HG02623 (cell line): ENCODE measurements around the gene NME2.
A peak's percentile ranks its signal among the peaks of the same experiment; 100 is the strongest.
"Not testable (repeated sequence)": the region's sequence is repeated elsewhere in the genome, so short reads cannot be mapped to it uniquely, and the experiment has no call there.

Experiments used
- ATAC-seq: cut with Tn5 transposase; IDR thresholded peaks from one replicate; pipeline ENCODE4 v1.9.1; 2021; ENCODE audit warnings: moderate library complexity; ENCODE audit not compliant: unreplicated experiment

NME2 gene

DNA sequence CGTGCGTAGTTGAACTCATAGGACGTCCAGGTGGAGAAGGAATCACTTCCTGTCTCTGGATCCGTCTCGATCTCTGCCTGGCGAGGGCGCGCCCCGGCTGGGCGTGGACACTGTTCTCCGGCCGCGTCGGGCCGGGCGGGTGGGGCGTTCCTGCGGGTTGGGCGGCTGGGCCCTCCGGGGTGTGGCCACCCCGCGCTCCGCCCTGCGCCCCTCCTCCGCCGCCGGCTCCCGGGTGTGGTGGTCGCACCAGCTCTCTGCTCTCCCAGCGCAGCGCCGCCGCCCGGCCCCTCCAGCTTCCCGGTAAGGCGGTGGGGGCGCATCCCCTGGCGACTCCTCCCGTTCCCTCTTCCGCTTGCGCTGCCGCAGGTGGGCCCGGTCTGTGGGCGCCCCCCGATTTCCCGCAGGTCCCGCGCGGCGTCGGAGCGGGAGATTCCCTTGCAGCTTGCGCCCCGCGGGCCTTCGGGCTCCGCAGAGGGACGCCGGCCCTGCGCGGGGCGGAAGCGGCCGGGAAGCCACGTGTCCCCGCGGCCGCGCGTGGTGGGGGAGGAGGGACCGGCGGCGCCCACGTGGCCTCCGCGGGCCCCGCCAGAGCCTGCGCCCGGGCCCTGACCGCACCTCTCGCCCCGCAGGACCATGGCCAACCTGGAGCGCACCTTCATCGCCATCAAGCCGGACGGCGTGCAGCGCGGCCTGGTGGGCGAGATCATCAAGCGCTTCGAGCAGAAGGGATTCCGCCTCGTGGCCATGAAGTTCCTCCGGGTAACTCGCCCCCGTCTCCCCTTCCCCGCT lies at the start of gene NME2:
Gene NME2 (plus strand): TSS at position 214 of the 789 bp plus-strand sequence. CDS start 420 bp downstream, at position 634.
- peak; percentile 76 for ATAC-seq

DNA sequence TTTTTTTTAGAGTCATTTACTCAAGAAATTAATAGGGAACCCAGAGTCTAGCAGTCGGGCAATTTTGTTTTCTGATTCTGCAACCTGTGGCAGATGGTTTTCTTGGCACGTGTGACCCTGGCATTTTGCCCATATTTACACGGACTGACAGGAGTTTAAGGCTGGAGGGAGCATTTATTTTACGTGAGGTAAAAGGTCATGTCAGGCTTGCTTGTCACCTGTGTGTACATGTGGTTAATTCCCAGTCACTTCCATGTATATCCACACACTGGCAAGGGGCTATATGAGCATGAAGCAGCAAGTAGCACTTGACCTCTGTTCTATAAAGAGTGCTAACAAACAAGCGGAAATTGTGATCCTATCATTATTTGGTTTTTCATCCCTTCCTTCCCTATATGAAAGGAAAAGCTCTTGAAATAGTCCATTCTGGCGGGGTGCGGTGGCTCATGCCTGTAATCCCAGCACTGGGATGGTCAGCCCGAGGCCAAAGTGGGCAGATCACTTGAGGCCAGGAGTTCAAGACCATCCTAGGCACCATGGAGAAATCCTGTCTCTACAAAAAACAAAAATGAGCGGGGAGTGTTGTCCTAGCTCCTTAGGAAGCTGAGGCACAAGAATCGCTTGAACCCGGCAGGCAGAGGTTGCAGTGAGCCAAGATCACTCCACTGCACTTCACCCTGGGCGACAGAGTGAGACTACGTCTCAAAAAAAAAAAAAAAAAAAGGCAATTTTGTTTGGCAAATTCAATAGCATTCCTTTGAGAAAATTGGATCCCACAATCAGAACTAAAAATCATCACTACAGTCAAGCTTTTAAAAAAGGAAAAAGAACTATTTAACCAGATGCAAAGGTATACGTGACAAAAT lies 47.6 kb upstream of the NME2 start:
- ATAC-seq: no peak

DNA sequence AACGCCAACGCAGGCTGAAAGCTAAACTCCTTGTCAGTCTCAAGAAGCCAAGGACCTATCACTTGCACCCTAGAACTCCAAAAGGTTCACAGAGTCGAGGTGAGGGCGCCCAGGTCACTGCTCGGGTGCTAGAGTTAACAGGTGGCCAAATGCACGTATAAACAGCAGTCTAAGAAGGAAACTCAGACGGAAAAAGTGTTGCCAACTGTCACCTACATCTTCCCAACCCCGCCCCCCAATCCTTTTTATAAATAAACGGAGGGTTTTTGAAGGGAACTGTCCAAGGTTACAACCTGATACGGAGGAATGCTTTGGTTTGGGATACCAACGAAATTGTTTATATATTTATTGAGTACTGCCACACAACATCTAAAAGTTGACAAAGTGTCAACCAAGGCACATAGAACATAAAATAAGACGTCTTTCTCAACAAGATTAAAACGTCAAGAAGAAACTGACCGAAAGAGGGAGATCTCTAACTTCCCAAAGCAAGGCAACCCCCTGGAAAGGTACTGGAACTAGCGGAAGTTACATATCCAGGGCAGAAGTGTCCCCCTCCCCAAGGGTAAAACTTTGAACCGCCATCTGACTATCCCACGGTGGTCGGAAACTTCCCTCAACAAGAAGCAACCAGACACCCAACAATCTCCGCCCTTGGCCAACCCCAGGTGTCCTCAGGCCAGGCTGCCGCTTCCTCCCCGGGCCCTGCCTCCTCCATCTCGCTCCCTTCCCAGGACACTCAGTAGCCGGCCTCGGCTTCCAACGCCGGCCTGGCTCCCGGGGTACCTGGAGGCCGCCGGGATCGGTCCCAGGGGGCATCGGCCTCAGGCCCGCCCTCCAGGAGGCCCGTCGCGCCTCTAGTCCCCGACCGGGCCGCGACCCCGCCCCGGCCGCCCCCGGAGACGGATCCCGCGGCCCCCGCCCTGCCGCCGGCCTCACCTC lies 46.5 kb upstream of the NME2 start:
- peak; percentile 19 for ATAC-seq

DNA sequence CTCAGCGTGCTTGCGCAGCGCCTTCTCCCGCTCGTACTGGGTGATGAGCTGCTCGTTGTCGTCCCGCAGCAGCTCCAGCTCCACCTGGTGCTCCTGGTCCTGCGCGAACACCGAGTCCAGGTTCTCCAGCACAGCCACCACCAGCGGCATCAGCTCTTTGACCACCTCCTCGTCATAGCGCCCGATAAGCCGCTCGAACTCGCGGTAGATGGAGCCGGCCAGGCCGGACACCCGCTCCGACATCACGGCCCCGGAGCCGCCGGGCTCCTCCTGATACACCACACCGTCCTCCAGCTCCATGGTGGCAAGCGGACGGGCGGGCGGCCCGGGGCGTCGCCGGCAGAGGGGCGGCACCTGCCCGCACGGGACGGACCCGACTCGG lies 45.9 kb upstream of the NME2 start:
- ATAC-seq: peak; percentile 19

DNA sequence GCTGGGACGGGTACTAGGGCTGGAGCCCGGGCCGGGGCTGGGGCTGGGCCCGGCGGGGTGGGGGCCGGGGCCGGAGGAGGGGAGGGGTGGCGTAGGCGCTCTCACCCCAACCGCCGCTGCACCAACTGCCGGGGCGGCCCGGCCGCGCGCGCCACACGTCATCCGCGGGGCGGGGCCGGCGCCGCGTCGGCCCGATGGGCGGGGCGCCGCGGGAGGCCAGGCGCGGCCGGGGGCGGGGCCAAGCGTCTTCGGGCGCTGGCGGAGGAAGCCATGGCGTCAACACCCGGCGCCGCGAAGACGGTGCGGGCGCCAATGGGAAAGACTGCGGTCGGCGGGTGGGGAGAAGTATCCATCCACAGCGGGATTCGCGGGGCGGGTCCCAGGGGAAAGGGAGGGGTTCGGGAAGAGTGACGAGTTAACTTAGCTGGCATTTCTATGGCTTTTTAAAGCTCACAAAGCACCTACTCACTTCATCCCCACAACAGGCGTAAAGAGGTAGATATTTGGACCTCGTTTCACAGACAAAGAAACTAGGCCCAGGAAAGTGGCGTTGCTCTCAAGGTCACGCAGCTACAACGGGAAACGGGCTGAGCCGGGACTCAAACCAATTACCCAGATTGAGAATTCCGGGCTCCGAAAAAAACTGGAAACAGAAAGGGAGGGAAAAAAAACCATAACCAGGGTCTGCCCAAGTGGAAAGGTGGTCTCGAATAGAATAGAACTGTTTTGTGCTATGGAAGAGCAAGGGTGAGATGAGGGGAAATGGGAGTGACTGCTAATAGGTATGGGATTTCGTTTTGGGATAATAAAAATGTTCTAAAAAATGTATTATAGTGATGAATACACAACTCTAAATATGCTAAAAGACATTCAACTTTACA lies 45.2 kb upstream of the NME2 start, which contains the start of gene SPAG9:
Gene SPAG9 (minus strand): TSS at position 130 of the 881 bp plus-strand sequence. CDS start 212 bp downstream, outside the sequence.
- peak; percentile 72 for ATAC-seq

DNA sequence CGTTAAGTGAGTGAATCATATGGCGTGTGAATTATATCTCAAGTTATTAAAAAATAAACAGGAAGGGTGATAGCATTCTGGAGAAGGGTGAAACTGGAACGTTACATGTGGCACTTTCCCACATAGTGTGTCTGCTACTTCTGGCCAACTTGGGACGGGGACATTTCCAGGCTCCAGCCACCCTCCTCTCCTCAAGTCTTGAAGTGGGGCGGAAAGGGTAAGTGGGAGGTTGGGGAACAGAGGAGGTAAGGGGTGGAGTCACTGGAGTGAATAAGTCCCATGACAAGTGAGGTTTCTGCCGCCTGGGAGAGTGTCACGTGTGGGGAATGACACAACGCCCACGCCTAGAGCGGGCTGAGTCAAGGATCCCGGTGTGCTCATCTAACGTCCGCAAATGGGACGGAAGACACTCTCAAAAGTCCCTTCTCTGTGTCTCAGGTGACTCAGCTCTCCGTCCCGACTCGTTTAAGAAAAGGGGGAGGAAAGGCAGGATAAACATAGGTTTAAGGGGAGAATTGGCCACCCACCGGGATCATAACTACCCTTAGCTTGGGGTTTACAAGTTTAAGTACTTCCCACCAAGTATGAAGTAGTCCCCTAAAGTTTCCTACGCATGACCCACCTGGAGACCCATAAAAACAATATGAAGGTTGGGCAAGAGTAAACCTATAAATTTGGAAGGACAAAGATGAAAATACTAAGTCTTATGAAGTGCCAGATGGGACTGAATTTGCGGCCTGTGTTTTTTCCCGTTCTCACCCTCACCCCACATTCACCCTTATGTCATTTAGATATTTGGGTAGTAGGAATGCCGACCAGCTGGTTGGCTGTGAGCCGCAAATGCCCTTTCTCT lies 44.4 kb upstream of the NME2 start:
- ATAC-seq: no peak

DNA sequence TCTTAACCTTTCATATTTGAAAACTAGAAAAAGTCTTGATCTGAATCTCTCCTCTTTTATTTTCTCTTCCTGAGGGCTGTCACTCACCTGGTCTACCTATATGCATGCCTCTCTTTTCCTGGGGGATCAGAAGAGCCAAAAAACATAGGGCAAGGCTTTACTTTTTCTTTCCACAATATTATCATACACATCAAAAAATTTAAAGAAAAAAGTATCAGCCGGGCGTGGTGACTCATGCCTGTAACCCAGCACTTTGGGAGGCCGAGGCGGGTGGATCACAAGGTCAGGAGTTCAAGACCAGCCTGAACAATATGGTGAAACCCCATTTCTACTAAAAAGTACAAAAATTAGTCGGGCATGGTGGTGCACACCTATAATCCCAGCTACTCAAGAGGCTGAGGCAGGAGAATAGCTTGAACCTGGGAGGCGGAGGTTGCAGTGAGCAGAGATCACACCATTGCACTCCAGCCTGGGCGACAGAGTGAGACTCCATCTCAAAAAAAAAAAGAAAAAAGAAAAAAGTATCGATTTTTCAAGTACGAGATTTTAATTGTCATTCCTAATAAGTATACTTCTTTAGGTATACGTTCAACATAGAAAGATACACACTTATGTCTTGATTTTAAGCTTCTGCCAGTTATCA lies 43.6 kb upstream of the NME2 start:
- ATAC-seq: not testable (repeated sequence)

DNA sequence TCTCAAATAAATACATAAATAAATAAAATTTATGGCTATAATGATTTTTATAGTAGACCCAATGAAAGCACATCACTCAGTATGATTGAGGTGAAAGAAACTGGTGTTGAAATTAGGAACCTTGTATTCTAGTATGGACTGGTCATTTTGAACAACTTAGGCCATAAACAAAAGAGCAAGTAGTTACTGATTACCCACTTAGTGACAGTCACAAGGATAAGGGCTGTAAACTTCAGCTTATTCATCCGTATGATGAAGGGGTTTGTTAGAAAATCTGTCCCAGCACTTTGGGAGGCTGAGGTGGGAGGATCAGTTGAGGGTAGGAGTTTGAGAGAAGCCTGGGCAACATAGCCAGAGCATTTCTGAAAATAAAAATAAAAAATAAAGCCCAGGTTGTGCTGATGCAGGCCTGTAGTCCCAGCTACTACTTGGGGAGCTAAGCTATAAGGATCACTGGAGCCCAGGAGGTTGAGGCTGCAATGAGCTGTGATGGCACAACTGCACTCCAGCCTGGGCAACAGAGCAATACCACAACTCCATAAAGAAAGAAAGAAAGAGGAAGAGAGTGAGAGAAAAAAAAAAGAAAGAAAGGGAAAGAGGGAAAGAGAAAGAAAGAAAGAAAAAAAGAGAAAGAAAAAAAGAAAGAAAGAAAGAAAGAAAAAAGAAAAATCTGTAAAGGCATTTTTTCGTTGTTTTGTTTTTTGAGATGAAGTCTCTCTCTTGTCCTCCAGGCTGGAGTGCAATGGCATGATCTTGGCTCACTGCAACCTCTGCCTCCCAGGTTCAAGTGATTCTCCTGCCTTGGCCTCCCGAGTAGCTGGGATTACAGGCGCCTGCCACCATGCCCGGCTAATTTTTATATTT lies 41.3 kb upstream of the NME2 start:
- ATAC-seq: no peak

DNA sequence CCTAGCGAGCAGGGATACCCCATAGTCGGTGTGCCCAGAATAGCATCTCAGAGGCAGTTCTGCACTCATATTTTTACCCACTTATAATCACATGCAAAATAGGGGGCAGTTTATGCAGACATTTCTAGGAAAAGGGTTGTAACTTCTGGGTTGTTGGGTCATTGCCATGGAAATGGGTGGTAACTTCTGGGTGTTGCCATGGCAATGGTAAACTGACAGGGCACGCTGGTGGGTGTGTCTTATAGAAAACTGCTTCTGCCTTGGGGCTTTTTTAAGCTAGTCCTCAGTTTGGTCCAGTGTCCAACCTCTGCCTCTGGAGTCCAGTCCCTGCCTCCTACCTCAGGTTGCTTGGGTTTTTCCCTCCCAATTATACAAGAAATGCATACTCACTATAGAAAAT lies 38.1 kb upstream of the NME2 start:
- ATAC-seq: no peak

DNA sequence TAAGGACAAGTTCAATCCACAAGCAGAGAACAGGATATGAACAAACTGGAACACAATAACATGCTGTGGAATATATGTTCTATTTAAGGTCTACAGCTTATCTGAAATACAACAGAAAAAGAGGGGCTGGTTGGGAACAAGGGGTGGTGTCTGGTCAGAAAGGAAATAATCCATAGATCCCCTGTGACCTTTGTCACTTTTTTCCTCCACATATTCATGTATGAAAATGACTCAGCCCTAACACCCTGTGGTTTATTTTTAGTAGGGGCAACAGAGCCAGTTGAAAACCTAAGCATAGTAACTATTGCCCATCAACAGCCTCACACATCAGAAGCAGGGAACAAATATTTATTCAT lies 33.3 kb upstream of the NME2 start:
- ATAC-seq: no peak

DNA sequence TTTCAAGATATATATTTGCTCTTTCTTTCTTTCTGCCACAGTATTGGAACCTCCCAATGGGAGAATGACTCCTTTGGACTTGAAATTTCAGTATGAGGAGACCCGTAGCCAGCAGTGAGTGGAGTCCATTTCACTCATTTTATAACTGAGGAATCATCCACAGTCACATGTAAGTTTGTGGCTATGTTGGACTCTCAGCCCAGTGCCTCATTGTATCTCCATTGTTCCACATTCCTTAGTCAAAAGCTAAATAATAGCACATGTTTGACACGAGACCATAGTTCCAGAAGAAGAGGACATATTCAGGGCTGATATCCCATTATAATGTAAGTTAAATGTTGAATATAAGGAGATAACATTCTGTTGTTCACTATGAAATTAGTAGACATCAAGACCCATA lies 32.8 kb upstream of the NME2 start:
- no peak for ATAC-seq

DNA sequence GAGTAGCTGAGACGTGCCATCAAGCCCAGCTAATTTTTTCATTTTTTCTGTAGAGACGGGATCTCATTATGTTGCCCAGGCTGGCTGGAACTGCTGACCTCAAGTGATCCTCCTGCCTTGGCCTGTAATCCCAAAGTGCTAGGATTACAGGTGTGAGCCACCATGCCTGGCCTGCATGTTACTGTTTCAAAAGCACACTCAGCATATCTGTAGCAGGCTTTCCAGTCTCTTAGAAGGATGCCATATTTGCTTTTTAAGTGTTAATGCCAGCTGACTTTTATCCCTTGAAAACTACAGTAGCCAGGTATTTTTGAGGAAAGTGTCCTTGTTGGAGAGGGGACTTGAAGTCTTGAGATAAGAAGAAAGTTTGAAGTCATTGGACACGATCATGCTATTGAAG lies 30.3 kb upstream of the NME2 start:
- no peak for ATAC-seq

DNA sequence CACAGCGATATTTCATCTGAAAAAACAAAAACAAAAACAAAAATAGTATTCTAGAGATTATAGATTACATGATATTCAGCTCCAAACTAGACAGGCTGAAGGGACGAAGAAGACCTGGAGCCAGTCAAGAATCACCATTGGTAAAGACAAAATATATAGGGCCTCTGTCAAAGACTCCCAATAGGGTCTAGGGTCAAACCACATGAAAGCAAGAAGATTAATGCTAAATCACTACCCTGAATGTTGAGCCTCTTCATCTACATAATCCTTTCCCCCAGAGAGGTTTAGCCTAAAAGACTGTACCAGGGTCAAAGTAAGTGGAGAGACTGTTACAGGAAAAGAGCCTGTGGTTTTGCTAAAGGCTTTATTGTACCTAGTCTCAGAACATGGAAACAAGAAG lies 23.6 kb upstream of the NME2 start:
- ATAC-seq: no peak

DNA sequence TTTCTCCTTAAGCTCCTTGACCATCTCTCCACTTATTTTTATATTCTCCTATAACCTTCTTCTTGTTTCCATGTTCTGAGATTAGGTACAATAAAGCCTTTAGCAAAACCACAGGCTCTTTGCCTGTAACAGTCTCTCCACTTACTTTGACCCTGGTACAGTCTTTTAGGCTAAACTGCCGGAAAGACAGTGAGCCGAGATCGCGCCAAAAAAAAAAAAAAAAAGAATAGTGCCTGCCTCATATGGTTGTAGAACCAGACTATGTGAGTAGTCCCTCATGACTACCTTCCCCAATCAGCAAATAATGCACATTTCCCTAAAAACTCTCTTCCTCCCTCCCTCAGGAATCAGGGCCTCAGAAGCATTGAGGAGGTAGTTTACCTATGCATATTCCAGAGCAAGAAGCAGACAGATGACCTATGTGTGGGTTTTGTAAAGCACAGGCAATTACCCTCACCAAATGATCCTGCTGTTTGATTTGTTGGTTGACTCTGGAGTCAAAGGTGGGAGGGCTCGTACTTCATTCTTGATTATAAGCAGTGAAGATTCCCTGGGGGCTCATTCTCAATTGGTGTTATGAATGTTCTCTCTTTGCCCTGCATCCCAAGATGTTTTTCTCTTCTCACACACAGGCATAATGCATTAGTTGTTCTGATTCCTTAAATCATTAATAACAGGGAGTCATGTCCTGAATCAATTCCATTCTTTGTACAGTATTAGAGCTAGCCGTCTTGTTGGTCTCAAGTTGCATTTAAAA lies 21.8 kb upstream of the NME2 start:
- no peak for ATAC-seq

DNA sequence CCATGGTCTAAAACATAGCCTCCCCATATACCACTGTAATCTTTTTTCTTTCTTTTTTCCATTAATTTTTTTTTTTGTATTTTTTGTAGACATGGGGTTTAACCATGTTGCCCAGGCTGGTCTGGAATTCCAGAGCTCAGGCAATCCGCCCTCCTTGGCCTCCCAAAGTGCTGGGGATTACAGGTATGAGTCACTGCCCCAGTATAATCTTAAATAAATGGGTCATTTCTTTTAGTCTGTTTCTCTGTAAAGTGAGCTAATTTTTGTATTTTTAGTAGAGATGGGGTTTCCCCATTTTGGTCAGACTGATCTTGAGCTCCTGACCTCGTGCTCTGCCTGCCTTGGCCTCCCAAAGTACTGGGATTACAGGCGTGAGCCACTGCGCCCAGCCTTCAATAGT lies 18.6 kb upstream of the NME2 start:
- ATAC-seq: no peak

DNA sequence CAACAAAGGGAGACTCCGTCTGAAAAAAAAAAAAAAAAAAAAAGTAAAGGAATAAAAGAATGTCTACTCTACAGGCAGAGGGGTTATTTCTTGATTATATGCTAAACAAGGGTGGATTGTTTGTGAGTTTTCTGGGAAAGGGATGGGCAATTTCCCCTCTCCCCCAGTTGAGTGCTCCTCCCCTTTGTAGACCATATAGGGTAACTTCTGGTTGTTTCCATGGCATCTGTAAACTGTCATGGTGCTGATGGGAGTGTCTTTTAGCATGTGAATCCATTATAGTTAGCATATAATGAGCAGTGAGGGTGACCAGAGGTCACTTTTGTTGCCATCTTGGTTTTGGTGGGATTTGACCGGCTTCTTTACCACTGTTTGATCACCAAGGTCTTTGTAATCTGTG lies 17.0 kb upstream of the NME2 start:
- no peak for ATAC-seq

DNA sequence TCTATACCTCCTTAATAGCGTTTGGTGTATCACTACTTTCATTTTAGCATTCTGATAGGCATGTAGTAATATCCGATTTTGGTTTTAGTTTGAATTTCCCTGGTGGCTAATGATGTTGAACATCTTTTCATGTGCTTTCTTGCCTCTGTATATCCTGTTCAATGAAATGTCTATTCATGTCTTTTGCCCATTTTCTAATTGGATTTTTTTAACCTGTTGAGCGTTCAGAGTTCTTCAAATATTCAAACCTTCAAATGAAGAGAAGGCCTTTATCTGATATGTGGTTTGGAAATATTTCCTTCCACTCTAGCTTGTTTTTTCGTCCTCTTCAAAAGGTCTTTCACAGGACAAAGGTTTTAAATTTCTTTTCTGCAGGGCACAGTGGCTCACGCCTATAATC lies 15.3 kb upstream of the NME2 start:
- ATAC-seq: no peak
